Activated T-helper 9 cell treated with anti-CD3 and anti-CD28 coated beads, Interleukin-2, amount 50 U/mL, for 16 hours (primary cell): ENCODE data around the gene ZNF763.
"Not testable (repeated sequence)": the region's sequence is repeated elsewhere in the genome, so short reads cannot be mapped to it uniquely, and the experiment has no call there.

Source experiments
- DNase-seq: peaks from one replicate; pipeline ENCODE4 v3.0.0-alpha.2; 2020; ENCODE audit warnings: low read depth

Gene ZNF763

GRCh38 chr19:11973019-11973810, 8.4 kb downstream of the ZNF763 start:
- no peak for DNase-seq

DNA sequence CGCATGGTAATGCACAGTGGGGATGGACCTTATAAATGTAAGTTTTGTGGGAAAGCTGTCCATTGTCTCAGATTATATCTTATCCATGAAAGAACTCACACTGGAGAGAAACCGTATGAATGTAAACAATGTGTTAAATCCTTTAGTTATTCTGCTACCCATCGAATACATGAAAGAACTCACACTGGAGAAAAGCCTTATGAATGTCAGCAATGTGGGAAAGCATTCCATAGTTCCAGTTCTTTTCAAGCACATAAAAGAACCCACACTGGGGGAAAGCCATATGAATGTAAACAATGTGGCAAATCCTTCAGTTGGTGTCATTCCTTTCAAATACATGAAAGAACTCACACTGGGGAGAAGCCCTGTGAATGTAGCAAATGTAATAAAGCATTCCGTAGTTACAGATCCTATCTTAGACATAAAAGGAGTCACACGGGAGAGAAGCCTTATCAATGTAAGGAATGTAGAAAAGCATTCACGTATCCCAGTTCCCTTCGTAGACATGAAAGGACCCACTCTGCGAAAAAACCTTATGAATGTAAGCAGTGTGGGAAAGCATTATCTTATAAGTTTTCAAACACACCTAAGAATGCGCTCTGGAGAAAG, 13.8 kb downstream of the ZNF763 start:
- no peak for DNase-seq

GRCh38 chr19:11979527-11979926, 14.7 kb downstream of the ZNF763 start:
- no peak for DNase-seq

DNA sequence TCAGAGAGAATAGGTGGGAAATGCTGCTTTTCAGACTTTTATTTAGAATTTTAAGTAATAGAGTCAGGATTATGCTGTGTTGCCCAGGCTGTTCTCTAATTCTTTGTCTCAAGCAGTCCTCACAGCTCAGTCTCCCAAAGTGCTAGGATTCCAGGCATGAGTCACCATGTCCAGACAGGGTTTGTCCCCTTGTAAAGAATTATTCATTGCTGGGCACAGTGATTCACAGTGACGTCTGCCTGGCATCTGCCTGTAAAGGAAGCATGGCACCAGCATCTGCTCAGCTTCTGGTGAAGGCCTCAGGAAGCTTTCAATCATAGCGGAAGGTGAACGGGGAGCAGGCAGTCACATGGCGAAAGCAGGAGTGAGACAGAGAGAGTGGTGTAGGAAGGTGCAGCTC, 17.7 kb downstream of the ZNF763 start:
- DNase-seq, result no peak

DNA sequence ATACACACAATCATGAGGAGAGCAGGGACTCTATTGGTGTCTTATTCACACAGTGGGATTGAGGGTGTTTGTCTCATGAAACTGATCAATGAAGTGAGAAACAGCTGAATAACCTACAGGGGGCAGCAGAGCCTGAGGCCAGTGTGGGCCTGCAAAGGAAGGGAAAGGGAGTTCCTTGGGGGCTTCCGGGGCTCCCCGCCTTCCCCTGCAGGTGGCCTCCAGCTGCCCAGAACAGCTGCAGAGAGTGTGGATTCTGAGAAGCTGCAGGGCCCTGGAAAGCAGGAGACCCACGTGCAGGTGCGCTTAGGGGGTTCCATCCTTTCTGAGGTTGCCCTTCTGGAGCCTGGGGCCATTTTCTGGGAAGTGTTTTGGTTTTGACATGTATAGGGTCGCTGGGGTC, 20.1 kb downstream of the ZNF763 start:
- DNase-seq, result no peak

GRCh38 chr19:11986754-11987153, 21.9 kb downstream of the ZNF763 start:
- no peak for DNase-seq

DNA sequence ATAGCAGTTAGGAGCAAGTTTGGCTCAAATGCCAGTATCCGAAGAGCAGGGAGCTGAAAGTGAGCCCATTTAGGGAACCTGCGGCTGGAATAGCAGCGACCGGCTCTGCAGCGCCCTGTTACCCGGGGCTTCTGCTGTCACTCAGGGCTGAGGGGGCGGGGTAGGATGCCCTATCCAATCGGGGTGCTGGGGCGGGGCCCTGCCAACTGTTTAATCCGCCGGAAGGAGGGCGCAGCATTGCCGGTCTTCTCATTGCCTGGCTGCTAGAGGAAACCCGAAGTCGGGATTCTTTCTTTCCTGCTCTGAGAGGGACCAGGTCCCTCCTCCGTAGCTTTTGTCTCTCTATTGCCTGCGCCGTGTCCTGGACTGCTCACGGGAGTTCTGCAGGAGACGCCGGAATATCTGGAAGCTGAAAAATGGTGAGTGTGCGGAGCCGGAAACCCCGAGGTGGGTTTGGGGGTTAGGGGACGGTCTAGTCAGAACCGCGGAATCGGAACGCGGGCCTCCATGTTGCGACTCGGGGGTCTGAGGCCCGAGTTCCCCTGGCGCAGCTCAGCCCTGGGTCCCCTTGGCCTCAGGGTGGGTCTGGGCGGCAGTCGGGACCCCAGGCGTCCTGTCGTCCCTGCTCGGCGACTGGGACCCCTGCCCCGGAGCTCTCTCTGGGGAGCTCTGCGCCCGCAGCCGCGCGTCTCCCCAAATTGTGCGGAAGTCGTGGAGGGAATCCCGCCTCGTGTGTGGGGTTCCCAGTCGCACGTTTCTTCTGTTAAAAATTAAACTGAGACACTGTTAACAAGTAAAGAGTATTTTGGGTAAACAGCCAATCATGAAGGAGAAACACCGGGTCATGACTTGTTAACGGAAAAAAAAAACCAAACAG, 22.8 kb downstream of the ZNF763 start:
- DNase-seq, result peak; percentile 87

- no peak for DNase-seq
Measured at GRCh38 chr19:11989112-11989456, 24.2 kb downstream of the ZNF763 start.

GRCh38 chr19:11991921-11992320, 27.1 kb downstream of the ZNF763 start:
- not testable (repeated sequence) for DNase-seq

GRCh38 chr19:11995174-11995573, 30.3 kb downstream of the ZNF763 start:
- DNase-seq, result no peak

- no peak for DNase-seq
Measured at GRCh38 chr19:12000152-12000981, 35.5 kb downstream of the ZNF763 start.

DNA sequence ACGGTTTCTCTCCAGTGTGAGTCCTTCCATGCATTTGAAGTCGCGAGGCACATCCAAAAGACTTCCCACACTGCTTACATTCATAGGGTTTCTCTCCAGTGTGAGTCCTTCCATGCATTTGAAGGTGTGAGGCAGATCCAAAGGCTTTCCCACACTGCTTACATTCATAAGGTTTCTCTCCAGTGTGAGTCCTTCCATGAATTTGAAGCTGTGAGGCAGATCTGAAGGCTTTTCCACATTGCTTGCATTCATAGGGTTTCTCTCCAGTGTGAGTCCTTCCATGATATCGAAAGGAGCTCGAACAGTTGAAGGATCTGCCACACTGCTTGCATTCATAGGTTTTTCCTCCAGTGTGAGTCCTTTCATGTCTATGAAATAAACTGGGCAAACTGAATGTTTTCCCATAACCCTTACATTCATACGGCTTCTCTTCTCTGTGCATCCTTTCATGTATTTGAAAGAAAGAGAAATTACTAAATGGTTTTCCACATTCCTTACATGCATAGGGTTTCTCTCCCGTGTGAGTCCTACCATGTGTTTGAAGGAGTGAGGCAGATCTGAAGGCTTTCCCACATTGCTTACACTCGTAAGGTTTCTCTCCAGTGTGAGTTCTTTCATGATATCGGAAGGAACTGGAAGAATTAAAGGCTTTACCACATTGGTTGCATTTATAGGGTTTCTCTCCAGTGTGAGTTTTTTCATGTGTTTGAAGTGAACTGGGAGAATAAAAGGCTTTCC, 50.3 kb downstream of the ZNF763 start:
- DNase-seq, result no peak

DNA sequence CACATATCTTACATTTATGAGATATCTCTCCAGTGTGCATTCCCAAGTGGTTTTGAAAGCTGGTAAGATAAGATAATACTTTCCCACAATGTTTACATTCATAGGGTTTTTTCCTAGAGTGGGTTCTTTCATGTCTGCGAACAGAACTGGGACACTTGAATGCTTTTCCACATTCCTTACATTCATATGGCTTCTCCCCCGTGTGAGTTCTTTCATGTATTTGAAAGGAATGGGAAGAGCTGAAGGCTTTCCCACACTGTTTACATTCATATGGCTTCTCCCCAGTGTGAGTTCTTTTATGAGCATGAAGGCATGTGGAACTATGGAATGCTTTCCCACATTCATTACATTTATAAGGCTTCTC, 50.9 kb downstream of the ZNF763 start:
- no peak for DNase-seq
